Fibroblast of skin of abdomen (primary cell): ENCODE data around the gene TBX22. TPM values are rescaled to one million over a fixed set of nuclear protein-coding genes. Genes with fewer than 3 reads are reported as not detected.
"Not testable (repeated sequence)": the region's sequence is repeated elsewhere in the genome, so short reads cannot be mapped to it uniquely, and the experiment has no call there.

Source experiments
- DNase-seq: peaks from one replicate; pipeline ENCODE4 v3.0.0-alpha.2; 2013
- polyA plus RNA-seq, 2 experiments: library from polyadenylated mRNA; unstranded; fragments of 120-200 nt; gene quantifications; one replicate each; pipeline ENCODE4 v1.2.1, GENCODE V29; 2013; ENCODE audit not compliant: insufficient read length in 2 of 2

TBX22 gene, protein sequence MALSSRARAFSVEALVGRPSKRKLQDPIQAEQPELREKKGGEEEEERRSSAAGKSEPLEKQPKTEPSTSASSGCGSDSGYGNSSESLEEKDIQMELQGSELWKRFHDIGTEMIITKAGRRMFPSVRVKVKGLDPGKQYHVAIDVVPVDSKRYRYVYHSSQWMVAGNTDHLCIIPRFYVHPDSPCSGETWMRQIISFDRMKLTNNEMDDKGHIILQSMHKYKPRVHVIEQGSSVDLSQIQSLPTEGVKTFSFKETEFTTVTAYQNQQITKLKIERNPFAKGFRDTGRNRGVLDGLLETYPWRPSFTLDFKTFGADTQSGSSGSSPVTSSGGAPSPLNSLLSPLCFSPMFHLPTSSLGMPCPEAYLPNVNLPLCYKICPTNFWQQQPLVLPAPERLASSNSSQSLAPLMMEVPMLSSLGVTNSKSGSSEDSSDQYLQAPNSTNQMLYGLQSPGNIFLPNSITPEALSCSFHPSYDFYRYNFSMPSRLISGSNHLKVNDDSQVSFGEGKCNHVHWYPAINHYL
- not detected for polyA plus RNA-seq (2013, experiment 1 of 2; ENCODE audit: insufficient read length)
- polyA plus RNA-seq (2013, experiment 2 of 2; ENCODE audit: insufficient read length) = not detected

DNA sequence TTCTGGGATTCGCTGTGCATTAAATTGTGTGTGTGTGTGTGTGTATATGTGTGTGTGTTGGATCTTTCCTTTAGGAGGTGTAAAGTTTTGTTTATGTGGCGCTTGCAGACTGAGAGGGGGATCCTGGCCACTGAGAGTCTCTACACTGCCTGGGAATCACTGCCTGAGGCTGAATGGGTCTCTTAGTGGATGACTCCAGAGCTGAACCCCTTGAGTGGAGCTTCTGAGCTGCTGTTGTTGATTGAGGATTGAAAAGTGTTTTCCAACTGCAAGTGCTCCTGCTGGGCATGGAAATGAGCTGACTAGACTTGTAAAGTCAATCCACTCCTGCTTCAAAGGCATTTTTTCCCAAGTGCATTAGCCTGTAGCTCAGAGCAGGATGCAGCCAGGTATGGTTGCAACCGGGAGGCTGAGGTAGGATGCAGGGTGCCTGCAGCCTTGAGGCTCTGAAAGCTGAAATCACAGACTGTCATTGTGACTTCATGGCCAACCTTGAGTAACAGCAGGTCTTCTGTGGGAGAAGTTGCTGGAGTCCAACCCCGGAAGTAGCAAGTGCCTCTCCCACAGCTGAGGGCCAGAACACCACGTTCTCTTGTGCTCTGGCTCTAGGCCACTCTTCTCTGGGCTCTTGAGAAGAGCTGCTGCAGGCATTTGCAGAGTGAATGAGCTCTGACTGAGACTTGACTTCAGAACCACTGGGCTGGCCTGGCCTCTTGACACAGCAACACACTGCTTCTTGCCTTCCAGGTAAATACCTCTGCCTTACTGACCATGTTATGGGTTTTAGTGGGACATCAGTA is at the start of gene TBX22:
Gene TBX22, plus strand, starts transcription at position 613 of the 800 bp plus-strand sequence. CDS start 7,517 bp downstream, outside the sequence.
- DNase-seq = no peak

DNA sequence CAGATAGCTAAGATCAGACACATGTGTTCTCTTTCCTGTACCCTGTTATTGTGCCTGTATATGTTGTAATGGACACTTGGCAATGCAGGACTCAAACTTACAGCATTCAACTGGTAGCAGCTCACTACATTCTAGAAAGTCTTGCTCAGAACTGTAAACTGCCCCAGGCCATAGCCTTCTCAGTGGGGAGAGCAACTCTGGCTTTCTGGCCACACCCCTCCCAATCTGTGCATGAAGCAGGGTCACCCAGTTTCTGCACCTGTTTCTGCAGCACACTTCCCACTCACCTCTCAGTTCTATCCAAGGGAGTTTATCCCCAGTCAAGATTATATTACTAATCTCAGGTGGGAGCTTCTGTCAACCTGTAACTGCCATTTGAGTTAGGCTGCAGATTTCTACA is 38.9 kb upstream of the TBX22 start:
- no peak for DNase-seq

DNA sequence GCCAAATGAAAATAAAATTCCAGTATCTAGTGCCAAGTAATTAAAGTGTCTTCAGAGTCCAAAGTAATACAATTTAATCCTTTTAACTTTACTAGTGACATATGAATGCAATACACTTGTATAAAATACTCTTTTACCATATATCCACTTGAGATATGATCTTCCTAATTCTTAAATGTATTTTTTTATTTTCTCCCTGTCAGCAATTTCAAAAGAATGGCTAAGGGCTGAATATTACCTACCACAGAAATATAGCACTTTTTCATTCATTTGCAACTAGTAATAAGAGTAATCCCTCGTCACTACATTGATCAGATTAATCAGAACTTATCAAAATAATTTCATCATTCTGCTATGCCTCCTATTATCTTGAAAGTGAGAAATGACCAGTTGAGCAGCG is 10.1 kb upstream of the TBX22 start:
- DNase-seq = no peak

DNA sequence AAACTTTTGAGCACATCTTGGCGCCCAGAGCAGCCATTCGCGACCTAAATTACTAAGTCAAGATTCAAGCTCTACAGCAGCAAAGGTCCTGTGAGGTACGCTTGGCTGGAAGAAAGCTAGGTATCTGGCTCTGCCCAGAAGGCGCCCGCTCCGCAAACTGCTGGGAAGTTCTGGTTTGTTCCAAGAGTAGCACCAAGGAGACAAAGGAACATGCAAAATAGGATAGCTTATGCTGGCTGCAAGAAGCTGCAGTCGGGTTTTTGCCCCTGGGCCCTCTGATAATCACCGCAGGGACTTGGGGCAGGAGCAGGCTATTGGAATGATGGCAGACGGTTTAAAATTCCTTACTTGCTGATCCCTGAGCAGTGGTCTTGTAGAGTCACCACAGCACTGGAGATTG is 3.0 kb upstream of the TBX22 start:
- no peak for DNase-seq

DNA sequence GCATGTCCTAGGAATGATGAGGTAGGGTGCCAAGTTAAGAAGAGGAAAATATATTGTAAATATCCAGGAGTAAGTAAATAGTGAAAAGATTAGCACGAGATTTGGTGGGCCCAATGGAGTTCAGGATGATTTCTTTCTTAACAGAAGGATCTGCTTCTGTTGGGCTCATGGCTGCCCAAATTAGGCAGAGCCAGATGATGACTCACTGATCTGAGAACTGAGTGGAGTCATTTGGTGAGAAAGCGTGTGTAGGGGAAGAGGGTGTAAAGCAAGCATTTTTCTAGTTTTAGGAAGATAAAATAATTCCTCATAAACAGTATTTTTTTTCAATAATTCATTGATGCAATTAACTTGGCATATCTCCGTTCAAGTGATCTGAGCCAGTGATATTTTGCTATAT is 1.6 kb downstream of the TBX22 start:
- DNase-seq = no peak

DNA sequence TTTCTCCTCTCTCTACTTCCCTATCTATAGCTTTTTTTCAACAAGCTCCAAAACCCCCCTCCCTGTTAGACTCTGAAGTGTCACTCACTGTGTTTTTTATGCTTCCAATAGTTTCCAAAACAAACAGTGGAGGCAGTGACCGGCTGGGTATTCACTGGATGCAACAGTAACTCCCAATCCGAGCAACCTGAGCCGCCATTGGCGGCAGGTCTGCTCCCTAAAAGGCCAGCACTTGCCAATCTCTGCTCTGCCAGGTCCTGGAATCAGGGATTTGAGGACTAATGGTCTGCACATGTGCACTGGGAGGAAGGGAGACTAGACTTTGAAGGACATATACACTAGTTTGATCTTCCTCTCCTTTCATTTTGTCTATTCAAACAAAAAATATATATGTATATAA is 7.1 kb downstream of the TBX22 start:
- DNase-seq = no peak

DNA sequence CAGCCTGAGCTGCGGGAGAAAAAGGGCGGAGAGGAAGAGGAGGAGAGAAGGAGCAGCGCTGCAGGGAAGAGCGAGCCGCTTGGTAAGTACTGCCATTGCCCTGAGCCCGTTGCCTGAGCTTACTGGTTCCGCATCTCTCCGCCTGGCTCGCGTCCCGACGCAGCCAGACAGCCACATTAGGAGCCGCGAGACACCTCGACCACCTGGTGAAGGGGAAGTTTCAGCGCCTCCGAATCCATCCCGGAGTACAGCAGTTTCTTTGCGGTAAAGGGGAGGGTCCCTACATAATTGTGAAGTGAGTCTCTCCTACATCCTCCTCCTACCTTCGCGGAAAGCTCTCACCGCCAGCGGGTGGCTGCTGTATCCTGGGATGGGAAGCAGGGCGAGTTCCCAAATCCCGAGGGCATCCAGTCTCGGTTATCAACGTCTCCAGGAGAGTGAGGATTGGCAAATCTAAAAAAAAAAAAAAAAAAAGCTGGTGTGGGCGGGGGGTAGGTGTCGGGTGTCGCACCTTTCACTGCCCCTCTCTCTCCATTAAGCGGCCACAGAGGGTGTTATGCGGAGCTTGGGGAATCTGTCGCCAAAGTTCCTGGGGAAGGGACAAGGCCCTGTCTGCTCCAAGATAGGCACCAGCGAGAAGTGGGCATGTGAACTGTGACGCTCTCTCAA is 7.9 kb downstream of the TBX22 start:
- no peak for DNase-seq

DNA sequence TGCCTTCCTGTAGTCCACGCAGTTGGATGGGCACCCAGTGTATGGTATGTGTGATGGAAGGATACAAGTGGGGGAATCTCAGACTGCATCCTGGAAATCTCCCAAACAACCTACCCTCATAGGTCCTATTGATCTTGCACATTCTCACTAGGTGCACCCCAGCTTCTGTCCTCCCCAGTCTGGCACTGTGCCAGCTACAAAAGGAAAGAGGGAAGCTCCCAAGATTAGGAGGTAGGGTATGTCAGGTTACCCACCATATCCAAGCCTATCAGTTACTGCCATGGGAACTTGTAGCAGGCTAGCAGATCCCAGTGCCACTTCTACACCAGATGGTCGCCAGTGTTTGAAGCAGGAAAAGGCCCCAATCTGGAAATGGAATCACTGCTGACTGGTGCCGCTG is 11.6 kb downstream of the TBX22 start:
- DNase-seq = no peak

DNA sequence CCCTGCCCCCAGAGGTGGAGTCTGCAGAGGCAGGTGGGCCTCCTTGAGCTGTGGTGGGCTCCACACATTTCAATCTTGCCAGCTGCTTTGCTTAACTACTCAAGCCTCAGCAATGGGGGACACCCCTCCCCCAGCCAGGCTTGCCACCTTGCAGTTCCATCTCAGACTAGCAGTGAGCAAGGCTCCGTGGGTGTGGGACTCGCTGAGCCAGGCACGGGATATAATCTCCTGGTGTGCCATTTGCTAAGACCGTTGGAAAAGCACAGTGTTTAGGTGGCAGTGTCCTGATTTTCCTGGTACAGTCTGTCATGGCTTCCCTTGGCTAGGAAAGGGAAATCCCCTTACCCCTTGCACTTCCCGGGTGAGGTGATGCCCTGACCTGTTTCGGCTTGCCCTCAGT is 51.6 kb downstream of the TBX22 start:
- DNase-seq = not testable (repeated sequence)

DNA sequence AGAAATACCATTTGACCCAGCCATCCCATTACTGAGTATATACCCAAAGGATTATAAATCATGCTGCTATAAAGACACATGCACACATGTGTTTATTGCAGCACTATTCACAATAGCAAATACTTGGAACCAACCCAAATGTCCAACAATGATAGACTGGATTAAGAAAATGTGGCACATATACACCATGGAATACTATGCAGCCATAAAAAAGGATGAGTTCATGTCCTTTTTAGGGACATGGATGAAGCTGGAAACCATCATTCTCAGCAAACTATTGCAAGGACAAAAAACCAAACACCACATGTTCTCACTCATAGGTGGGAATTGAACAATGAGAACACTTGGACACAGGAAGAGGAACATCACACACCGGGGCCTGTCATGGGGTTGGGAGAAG is 61.1 kb downstream of the TBX22 start:
- DNase-seq = not testable (repeated sequence)
